Gastrocnemius medialis (tissue), 4 donors: ENCODE measurements around the gene OR4D2. TPM values are rescaled to one million over a fixed set of nuclear protein-coding genes. Genes with fewer than 3 reads are reported as not detected.

Experiments used
- ATAC-seq, 2 donors: fragments of 150-250 bp; one replicate each; pipeline ENCODE4 v1.9.1; 2016
- DNase-seq, 2 donors: peaks; one replicate each; pipeline ENCODE4 v3.0.0-alpha.2; 2019
- H3K27ac ChIP-seq, 4 donors: fragments of 200-600 bp; sonication (generic); 1 replicate in 1 of 4; 2 replicates in 3 of 4; pipeline ENCODE4 v1.5.1; 2016 to 2018; ENCODE audit warnings: mild to moderate bottlenecking in 2 of 4, moderate library complexity in 1 of 4
- H3K27me3 ChIP-seq, 3 donors: fragments of 200-600 bp; sonication (generic) in 2 of 3; 1 replicate in 1 of 3; 2 replicates in 2 of 3; pipeline versions ENCODE4 v1.5.1 to v1.6.0; 2016 to 2019; ENCODE audit warnings: mild to moderate bottlenecking in 1 of 3, moderate library complexity in 1 of 3
- H3K36me3 ChIP-seq, 2 donors: fragments of 200-600 bp; sonication (generic) in 1 of 2; one replicate each; pipeline ENCODE4 v1.5.1; 2017 to 2018
- H3K4me1 ChIP-seq, 2 donors: fragments of 200-600 bp; sonication (generic) in 1 of 2; one replicate each; pipeline ENCODE4 v1.5.1; 2016 to 2017; ENCODE audit warnings: mild to moderate bottlenecking in 2 of 2
- H3K4me3 ChIP-seq, 4 donors: fragments of 200-600 bp; sonication (generic) in 3 of 4; 1 replicate in 1 of 4; 2 replicates in 3 of 4; pipeline ENCODE4 v1.5.1; 2016 to 2019; ENCODE audit warnings: mild to moderate bottlenecking in 2 of 4
- H3K9me3 ChIP-seq, 3 donors: fragments of 200-600 bp; sonication (generic) in 2 of 3; 1 replicate in 1 of 3; 2 replicates in 2 of 3; pipeline ENCODE4 v1.5.1; 2016 to 2019
- POLR2A ChIP-seq, 2 donors: fragments of 450-650 bp; IDR thresholded peaks; one replicate each; pipeline ENCODE4 v1.6.1; 2017; ENCODE audit warnings: antibody characterized with exemption in 2 of 2, mild to moderate bottlenecking in 2 of 2, moderate library complexity in 2 of 2
- in situ Hi-C, 4 donors: fragments of 200-750 bp; cut with MboI; loops; one replicate each; pipeline versions ENCODE4 v1.15.0 to v1.8.0; 2017; ENCODE audit warnings: low sequenced_read_pairs in 4 of 4
- intact Hi-C: fragments of 100-400 bp; cut with DNase I; formaldehyde crosslinking; loops from one replicate; pipeline ENCODE4 v1.15.1; 2023; ENCODE audit warnings: low total_unique reads
- total RNA-seq, 4 donors: library from RNA; depleted of rRNA; stranded (reverse); fragments of >200 nt; gene quantifications; one replicate each; pipeline versions ENCODE4 v1.1.0 to v1.2.3, GENCODE V29; 2016
- TF ChIP-seq, protein P1 (sequence below), 5 experiments: fragments of 450-650 bp in 3 of 5; fragments of 200-600 bp in 2 of 5; sonication (generic) in 2 of 5; IDR thresholded peaks in 4 of 5; conservative IDR thresholded peaks in 1 of 5; 1 replicate in 4 of 5; 2 replicates in 1 of 5; pipeline ENCODE4 v1.5.1; 2016 to 2019; ENCODE audit warnings: antibody characterized with exemption in 5 of 5, mild to moderate bottlenecking in 3 of 5, moderate library complexity in 3 of 5

OR4D2 gene
- total RNA-seq, 4 donors from 2014 or later: not detected

DNA sequence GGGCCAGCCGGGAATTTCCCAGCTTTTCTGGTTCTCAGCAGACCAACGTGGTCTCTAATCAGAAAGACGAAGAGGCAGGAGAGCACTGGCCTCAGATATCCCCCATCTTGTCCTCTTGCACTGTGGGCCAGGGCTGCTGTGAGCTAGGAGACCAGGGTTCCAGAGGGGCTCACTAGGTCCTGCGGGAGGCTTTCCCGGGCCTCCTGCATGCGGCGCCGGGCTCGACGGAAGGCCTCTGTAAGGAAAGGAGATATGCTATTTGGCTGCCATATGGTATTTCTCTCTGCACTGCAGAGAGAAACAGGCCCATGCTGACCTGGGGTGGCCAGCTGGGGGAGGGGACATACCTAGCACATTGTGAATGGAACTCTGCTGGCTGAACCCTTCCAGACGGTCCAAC is 39.2 kb downstream of the OR4D2 start:
- H3K4me3 ChIP-seq: no peak overlapping the region
- no peak for ATAC-seq
- no peak overlapping the region for H3K27ac ChIP-seq
- DNase-seq: no peak
- no peaks in the 10 kb centered on the region for H3K9me3 ChIP-seq
- intact Hi-C loops (no loop called here), in situ Hi-C loops (loop anchor here in 1 of 4 donors (10.0 kb wide), 1 partner anchor 59 kb away; no protein-coding TSS in a partner anchor)
- no peaks in the 10 kb centered on the region for H3K27me3 ChIP-seq
- TF ChIP-seq, protein P1, sequence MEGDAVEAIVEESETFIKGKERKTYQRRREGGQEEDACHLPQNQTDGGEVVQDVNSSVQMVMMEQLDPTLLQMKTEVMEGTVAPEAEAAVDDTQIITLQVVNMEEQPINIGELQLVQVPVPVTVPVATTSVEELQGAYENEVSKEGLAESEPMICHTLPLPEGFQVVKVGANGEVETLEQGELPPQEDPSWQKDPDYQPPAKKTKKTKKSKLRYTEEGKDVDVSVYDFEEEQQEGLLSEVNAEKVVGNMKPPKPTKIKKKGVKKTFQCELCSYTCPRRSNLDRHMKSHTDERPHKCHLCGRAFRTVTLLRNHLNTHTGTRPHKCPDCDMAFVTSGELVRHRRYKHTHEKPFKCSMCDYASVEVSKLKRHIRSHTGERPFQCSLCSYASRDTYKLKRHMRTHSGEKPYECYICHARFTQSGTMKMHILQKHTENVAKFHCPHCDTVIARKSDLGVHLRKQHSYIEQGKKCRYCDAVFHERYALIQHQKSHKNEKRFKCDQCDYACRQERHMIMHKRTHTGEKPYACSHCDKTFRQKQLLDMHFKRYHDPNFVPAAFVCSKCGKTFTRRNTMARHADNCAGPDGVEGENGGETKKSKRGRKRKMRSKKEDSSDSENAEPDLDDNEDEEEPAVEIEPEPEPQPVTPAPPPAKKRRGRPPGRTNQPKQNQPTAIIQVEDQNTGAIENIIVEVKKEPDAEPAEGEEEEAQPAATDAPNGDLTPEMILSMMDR (IDR thresholded peaks at IDR 0.05 in 4 of 5, conservative IDR thresholded peaks at IDR 0.05 in 1 of 5): no peak
- TF ChIP-seq POLR2A (IDR thresholded peaks at IDR 0.05): no peak
- H3K4me1 ChIP-seq: no peaks in the 10 kb centered on the region
- H3K36me3 ChIP-seq: peaks cover 0 to 50% of the 10 kb centered on the region in 2 donors

DNA sequence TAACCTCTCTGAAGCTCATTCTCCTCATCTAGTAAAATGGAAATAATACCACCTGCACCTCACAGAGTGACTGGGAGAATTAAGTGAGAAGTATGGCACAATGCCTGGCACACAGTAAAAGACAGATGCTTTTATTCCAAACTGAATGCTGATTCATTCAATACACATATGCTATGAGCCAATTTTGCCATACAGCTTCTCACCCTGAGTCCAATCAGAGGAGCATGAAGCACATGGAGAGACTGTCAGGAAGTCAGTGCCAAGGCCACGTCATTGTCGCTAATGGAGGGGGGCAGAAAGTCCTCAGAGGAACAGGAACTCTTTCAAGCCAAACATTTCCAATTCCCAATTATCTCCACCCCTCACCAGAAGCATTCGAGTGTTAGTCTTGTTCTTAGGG is 40.7 kb downstream of the OR4D2 start:
- ATAC-seq (no peak), DNase-seq (no peak)
- intact Hi-C loops: no loop called here
- Histone ChIP-seq H3K27ac (no peak overlapping the region), H3K27me3 (no peaks in the 10 kb centered on the region), H3K4me1 (no peaks in the 10 kb centered on the region), H3K9me3 (no peaks in the 10 kb centered on the region), H3K4me3 (no peak overlapping the region), H3K36me3 (peaks cover 0 to 65% of the 10 kb centered on the region in 2 donors)
- no peak for TF ChIP-seq POLR2A (IDR thresholded peaks at IDR 0.05)
- TF ChIP-seq, protein P1 (IDR thresholded peaks at IDR 0.05 in 4 of 5, conservative IDR thresholded peaks at IDR 0.05 in 1 of 5): no peak
- in situ Hi-C loops: loop anchor here in 1 of 4 donors (10.0 kb wide), 1 partner anchor 57 kb away; no protein-coding TSS in a partner anchor

DNA sequence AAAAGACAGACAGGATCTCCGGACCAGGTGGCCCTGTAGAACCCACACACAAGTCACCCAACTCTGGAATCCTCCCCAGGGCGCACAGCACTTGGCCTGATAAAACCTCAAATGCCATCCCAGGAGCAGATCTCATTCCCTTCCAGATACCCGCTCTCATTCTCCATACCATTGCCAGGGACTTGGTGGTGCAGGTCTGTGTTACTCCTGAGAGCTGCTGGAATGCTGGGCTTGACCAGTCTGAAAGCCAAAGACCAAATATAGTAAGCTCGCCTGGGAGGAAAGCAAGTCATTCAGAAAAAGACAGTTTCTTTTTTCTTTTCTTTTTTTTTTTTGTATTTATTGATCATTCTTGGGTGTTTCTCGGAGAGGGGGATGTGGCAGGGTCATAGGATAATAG is 41.6 kb downstream of the OR4D2 start:
- no peak overlapping the region for H3K4me3 ChIP-seq
- no peaks in the 10 kb centered on the region for H3K4me1 ChIP-seq
- DNase-seq (no peak), ATAC-seq (no peak)
- TF ChIP-seq POLR2A (IDR thresholded peaks at IDR 0.05): no peak
- TF ChIP-seq, protein P1 (IDR thresholded peaks at IDR 0.05 in 4 of 5, conservative IDR thresholded peaks at IDR 0.05 in 1 of 5): no peak
- intact Hi-C loops: no loop called here
- H3K27ac ChIP-seq: no peak overlapping the region
- H3K9me3 ChIP-seq: no peaks in the 10 kb centered on the region
- no peaks in the 10 kb centered on the region for H3K27me3 ChIP-seq
- in situ Hi-C loops: loop anchor here in 1 of 4 donors (10.0 kb wide), 1 partner anchor 56 kb away; no protein-coding TSS in a partner anchor
- peaks cover 0 to 74% of the 10 kb centered on the region in 2 donors for H3K36me3 ChIP-seq

DNA sequence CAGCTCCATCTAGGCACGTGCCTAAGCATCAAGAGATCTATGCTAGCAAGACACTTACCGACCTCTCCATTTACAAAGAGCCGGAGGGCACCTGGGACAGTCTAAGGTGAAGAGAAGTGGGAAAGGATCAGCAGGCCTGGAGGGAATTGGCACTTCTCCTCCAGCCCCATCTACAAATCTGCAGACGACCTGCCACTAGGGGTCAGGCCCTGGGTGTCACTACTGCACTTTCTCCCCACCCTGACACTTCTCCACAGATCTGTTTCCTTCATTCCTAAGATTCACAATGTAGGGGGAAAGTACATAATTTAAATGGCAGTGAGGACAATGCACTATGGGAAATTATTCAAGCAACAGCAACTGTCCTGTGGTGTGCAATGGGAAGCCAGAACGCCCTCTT is 44.1 kb downstream of the OR4D2 start:
- H3K4me1 ChIP-seq: no peaks in the 10 kb centered on the region
- TF ChIP-seq, protein P1 (IDR thresholded peaks at IDR 0.05 in 4 of 5, conservative IDR thresholded peaks at IDR 0.05 in 1 of 5): no peak
- TF ChIP-seq POLR2A (IDR thresholded peaks at IDR 0.05): no peak
- H3K27me3 ChIP-seq: no peaks in the 10 kb centered on the region
- no peak for DNase-seq
- peaks cover 0 to 92% of the 10 kb centered on the region in 2 donors for H3K36me3 ChIP-seq
- H3K27ac ChIP-seq: no peak overlapping the region
- in situ Hi-C loops: no loop called here
- no peaks in the 10 kb centered on the region for H3K9me3 ChIP-seq
- ATAC-seq: no peak
- H3K4me3 ChIP-seq: no peak overlapping the region
- intact Hi-C loops: no loop called here

DNA sequence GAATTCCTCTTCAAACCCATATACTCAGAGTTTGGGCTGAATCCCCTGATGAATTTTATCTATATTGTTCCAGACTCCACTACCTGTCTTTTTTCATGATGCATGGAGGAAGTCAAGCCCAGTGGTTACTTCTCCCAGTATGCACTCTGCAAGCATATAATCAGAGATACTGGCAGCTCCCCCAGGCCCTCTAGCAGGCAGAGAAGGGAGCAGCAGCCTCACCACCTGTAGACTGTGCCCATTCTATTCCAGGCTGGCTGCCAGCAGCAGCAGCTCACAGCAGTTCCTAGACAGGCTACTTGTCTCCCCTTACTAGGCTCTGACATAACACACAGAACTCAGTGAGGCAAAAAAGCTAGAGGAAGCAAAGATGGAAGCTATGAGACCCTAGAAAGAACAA is 48.9 kb downstream of the OR4D2 start:
- H3K27me3 ChIP-seq: no peaks in the 10 kb centered on the region
- no peak overlapping the region for H3K27ac ChIP-seq
- no peak for ATAC-seq

More for the DNA sequence above, 48.9 kb downstream of the OR4D2 start:
- Histone ChIP-seq H3K4me1 (peaks cover 7 to 9% of the 10 kb centered on the region in 2 donors), H3K9me3 (no peaks in the 10 kb centered on the region), H3K36me3 (peaks cover 0 to 54% of the 10 kb centered on the region in 2 donors), H3K4me3 (no peak overlapping the region)
- intact Hi-C loops: loop anchor here (5.0 kb wide), 1 partner anchor 137 kb away; the partner anchor contains the start of gene SUPT4H1
- in situ Hi-C loops: no loop called here
- TF ChIP-seq, protein P1 (IDR thresholded peaks at IDR 0.05 in 4 of 5, conservative IDR thresholded peaks at IDR 0.05 in 1 of 5): no peak
- TF ChIP-seq POLR2A (IDR thresholded peaks at IDR 0.05): no peak
- DNase-seq: no peak
